Measurements from ENCODE around the gene ADAMTSL3.

- TF ChIP-seq CTCF (conservative IDR thresholded peaks at IDR 0.05 in 1 of 2, IDR thresholded peaks at IDR 0.05 in 1 of 2; ENCODE audit: extremely low read depth in 1 of 2, insufficient read depth in 1 of 2, low read depth in 1 of 2, low read length in 2 of 2) = no peak
- no peak for TF ChIP-seq EZH2 (IDR thresholded peaks at IDR 0.05; ENCODE audit: borderline replicate concordance, low read length)
These were observed 5.5 kb downstream of the ADAMTSL3 start for GRCh38 chr15:83659417-83659812.

Measured in mammary epithelial cell (primary cell).